IPS-18c (cell line): ENCODE data around the gene SPATA33.
"Not testable (repeated sequence)": the region's sequence is repeated elsewhere in the genome, so short reads cannot be mapped to it uniquely, and the experiment has no call there.

Experiments
- H3K4me3 ChIP-seq: 2 replicates; pipeline ENCODE4 v1.7.0; 2013; ENCODE audit warnings: low read depth, mild to moderate bottlenecking, low read length, moderate library complexity; ENCODE audit not compliant: insufficient read depth
- H3K9me3 ChIP-seq: one replicate; pipeline ENCODE4 v1.6.1; 2013; ENCODE audit warnings: mild to moderate bottlenecking, low read length, moderate library complexity; ENCODE audit not compliant: control insufficient read depth, insufficient read depth

Gene SPATA33

GRCh38 chr16:89685916-89686315 lies 28.3 kb downstream of the SPATA33 start:
- Histone ChIP-seq H3K4me3 (no peak overlapping the region), H3K9me3 (peaks cover 2% of the 10 kb centered on the region)

GRCh38 chr16:89686520-89687091 lies 29.0 kb downstream of the SPATA33 start, which contains the start of gene CDK10:
Gene CDK10 (plus strand): TSS chr16:89686689. CDS start chr16:89686711, 22 bp downstream.
- H3K9me3 ChIP-seq, result peaks cover 2% of the 10 kb centered on the region
- H3K4me3 ChIP-seq, result peak within 1 kb of the TSS; percentile 81

DNA sequence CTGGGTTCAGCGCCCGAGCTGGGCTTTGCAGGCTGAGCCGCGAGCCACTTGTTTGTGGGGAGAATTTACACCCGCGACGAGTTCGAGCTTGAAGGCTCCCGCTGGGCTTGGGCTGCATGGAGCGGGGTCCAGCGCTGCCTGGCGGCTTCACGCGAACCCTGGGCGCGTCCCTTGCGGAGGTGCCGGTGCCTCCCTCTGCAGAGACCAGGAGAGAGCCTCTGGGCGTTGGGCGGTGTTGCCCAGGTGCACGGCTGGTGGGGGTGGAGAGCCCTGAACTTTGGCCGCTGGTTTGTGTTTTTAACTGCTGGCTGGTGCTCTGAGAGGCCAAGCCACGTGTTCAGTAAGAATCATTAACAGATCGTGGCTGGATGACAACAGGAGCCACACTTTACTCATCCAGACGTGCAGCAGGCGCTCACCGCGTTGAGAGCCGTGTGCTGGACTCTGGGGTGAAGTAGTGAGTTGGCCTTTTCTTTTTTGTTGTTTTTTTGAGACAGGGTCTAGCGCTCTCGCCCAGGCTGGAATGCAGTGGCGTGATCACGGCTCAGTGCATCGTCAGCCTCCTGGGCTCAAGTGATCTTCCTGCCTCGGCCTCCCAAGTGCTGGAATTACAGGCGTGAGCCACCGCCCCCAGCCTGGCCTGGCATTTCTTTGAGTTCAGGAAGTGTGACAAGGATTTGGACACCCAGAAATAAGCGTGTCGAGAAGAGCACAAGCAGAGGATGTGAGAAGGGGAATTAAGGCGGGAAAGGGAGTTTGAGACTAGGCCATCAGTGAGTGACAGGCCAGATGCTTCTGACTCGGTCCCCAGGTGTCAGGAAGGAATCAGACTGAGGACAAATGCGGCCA lies 29.7 kb downstream of the SPATA33 start:
- peaks cover 2% of the 10 kb centered on the region for H3K9me3 ChIP-seq
- H3K4me3 ChIP-seq, result peak overlapping the region; percentile 81

GRCh38 chr16:89688395-89688794 lies 30.8 kb downstream of the SPATA33 start:
- no peak overlapping the region for H3K4me3 ChIP-seq
- H3K9me3 ChIP-seq, result peaks cover 2% of the 10 kb centered on the region

GRCh38 chr16:89689142-89689541 lies 31.5 kb downstream of the SPATA33 start:
- no peak overlapping the region for H3K4me3 ChIP-seq
- H3K9me3 ChIP-seq, result peaks cover 2% of the 10 kb centered on the region

DNA sequence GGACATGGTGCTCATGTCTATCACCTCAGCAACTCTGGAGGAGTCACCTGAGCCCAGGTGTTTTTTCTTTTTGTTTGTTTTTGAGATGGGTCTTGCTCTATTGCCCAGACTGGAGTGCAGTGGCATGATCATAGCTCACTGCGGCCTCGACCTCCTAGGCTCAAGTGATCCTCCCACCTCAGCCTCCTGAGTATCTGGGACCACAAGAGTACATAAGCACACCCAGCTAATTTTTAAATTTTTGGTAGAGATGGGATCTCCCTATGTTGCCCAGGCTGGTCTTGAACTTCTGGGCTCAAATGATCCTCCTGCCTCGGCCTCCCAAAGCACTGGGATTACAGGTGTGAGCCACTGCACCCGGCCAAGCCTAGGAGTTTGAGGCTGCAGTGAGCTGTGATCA lies 32.0 kb downstream of the SPATA33 start:
- H3K9me3 ChIP-seq, H3K4me3 ChIP-seq: not testable (repeated sequence)

DNA sequence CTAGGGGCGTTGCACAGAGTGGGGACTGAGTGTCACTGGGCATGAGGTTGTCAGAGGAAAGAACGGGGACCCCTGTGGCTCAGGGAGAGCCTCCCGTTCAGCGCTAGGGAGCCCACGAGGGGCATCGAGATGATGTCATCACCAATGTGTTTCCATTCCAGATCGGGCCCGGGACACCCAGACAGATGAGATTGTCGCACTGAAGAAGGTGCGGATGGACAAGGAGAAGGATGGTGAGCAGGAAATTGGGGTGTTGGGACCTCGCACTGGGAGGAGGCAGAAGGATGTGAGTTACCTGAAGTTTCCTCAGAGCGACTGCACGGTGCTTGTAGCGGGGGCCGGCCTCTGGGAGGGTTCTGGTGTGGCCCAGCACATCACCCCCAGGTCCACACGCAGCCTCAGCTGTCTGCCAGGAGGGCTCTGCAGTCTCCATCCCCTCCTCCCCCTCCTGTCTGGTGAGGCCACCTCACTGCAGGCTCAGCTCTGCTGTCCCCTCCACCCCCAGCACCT lies 32.8 kb downstream of the SPATA33 start:
- peaks cover 2% of the 10 kb centered on the region for H3K9me3 ChIP-seq

DNA sequence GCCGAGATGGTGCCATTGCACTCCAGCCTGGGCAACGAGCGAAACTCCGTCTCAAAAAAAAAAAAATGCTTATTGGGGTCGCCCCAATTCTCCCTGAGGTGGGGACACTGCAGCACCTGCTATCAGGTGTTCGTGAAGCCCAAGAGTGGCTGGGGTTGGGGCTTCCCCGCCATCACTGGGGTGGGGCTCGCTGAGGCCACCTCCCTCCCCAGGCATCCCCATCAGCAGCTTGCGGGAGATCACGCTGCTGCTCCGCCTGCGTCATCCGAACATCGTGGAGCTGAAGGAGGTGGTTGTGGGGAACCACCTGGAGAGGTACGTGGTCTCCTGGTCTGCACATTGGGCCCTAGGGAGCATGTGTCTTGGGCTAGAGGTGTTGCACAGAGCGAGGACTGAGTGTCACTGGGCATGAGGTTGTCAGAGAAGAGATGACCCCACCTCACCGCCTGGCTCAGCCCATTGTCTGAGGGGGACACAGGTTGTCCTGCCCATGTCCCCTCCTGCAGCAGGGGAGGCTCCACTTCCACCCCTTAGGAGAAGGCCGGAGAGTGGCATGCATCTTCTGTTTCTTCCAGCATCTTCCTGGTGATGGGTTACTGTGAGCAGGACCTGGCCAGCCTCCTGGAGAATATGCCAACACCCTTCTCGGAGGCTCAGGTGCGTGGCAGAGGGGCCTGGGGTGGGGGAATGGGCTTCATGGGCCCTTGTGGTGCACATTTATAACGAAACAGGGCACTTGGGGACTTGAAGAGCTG lies 33.8 kb downstream of the SPATA33 start:
- H3K4me3 ChIP-seq, result no peak overlapping the region
- H3K9me3 ChIP-seq, result no peaks in the 10 kb centered on the region

More for the DNA sequence above, 32.8 kb downstream of the SPATA33 start:
- H3K4me3 ChIP-seq, result no peak overlapping the region

- Histone ChIP-seq H3K4me3 (no peak overlapping the region), H3K9me3 (no peaks in the 10 kb centered on the region)
Measured at GRCh38 chr16:89691986-89692569, 34.4 kb downstream of the SPATA33 start.

GRCh38 chr16:89693289-89693731 lies 35.7 kb downstream of the SPATA33 start:
- Histone ChIP-seq H3K9me3 (no peaks in the 10 kb centered on the region), H3K4me3 (no peak overlapping the region)

DNA sequence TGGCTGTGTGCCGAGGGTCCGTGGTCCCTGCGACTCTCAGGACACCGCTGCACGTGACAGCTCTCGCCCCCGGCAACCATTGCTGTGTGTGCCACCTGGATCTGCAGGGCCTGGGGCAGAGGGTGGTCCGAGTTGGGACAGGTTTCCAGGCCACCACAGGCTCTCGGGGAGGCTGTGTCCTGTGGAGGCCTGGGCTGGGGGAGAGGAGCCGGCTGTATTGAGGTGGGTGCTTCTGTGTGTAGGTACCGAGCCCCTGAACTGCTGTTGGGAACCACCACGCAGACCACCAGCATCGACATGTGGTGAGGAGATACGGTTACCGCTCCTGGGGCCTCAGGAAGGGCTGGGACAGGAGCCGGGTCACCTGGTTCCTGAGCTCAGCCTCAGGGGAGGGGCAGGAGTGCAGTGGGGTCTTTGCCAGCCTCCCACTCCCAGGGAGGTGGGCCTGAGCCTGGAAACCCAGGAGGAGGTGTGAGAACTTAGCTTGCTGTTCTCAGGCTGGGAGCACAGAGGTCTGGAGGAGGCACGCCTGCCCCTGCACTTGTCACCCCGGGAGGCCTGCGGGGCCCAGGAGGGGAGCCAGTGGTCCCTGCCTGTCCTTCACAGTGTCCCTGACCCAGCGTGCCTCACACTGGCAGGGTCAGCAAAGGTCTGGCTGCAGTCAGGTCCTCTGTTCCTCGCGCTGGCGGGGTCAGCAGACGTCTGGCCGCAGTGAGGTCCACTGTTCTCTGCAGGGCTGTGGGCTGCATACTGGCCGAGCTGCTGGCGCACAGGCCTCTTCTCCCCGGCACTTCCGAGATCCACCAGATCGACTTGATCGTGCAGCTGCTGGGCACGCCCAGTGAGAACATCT lies 36.5 kb downstream of the SPATA33 start:
- Histone ChIP-seq H3K9me3 (no peaks in the 10 kb centered on the region), H3K4me3 (no peak overlapping the region)

DNA sequence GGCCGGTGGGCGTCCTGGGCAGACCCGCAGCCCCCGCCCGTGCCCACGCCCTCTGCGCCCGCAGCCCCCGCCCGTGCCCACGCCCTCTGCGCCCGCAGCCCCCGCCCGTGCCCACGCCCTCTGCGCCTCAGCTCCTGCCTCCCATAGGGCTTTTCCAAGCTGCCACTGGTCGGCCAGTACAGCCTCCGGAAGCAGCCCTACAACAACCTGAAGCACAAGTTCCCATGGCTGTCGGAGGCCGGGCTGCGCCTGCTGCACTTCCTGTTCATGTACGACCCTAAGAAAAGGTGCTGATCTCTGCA lies 37.1 kb downstream of the SPATA33 start:
- not testable (repeated sequence) for H3K9me3 ChIP-seq, H3K4me3 ChIP-seq

GRCh38 chr16:89695086-89695874 lies 37.6 kb downstream of the SPATA33 start:
- Histone ChIP-seq H3K4me3 (no peak overlapping the region), H3K9me3 (no peaks in the 10 kb centered on the region)

DNA sequence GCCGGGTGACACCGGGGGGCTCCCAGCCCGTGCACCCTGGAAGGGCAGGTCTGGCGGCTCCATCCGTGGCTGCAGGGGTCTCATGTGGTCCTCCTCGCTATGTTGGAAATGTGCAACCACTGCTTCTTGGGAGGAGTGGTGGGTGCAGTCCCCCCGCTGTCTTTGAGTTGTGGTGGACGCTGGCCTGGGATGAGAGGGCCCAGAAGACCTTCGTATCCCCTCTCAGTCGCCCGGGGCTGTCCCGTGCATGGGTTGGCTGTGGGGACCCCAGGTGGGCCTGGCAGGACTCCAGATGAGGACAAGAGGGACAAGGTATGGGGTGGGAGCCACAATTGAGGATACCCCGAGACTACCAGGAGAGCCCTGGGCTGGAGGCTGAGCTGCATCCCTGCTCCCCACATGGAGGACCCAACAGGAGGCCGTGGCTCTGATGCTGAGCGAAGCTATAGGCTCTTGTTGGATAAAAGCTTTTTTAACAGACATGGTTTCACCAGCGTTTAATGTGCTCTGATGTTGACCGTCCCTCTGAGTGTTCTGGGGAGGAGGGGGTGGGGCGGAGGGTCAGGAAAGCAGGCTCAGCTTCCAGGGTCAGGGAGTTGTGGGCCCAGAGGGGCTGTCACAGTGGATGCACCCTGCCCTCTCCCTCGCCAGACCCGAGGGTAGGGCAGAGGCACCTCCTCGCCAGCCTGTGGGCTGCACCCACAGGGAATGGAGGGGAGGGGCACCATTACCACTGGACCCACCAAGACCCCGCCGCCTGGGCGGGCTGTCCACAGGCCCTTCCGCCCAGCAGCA lies 38.4 kb downstream of the SPATA33 start:
- H3K4me3 ChIP-seq, result no peak overlapping the region
- no peaks in the 10 kb centered on the region for H3K9me3 ChIP-seq

DNA sequence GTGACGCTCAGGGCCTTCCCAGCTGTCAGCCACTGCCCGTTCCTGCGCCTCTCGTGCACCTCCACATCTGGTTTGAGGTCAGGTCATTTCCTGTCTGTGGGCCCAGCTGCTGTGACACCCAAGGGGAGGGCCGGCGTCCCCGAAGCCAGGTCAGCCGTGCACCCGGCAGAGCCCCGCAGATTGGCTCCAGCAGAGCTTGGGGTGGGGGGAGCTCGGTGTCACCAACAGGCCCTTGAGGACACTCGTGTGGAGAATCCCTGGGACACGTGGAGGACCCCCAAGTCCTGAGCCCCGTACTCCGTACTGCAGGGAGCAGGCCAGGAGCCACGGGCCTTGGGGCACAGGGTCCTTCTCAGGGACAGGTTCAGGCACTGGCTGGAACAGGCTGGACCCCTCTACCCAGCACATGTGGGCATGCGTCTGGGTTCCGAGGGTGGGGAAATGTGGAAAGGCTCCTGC lies 39.1 kb downstream of the SPATA33 start:
- no peak overlapping the region for H3K4me3 ChIP-seq
- no peaks in the 10 kb centered on the region for H3K9me3 ChIP-seq
